Right lung (tissue), 5 donors: Measurements from ENCODE around the gene SARNP. TPM values are rescaled to one million over a fixed set of nuclear protein-coding genes. Genes with fewer than 3 reads are reported as not detected.
"Not testable (repeated sequence)": the region's sequence is repeated elsewhere in the genome, so short reads cannot be mapped to it uniquely, and the experiment has no call there.

ENCODE experiments used
- DNase-seq, 2 donors: peaks; one replicate each; pipeline ENCODE4 v3.0.0-alpha.2; 2013
- polyA plus RNA-seq, 5 donors: library from polyadenylated mRNA; unstranded; fragments of 120-200 nt; gene quantifications; one replicate each; pipeline versions ENCODE4 v1.2.1 to v1.2.3, GENCODE V29; 2013; ENCODE audit warnings: inconsistent platforms in 1 of 5, low replicate concordance in 1 of 5; ENCODE audit not compliant: insufficient read length in 5 of 5, insufficient read depth in 1 of 5

SARNP gene
- polyA plus RNA-seq, 5 donors: 110 to 148 (median 115) TPM

DNA sequence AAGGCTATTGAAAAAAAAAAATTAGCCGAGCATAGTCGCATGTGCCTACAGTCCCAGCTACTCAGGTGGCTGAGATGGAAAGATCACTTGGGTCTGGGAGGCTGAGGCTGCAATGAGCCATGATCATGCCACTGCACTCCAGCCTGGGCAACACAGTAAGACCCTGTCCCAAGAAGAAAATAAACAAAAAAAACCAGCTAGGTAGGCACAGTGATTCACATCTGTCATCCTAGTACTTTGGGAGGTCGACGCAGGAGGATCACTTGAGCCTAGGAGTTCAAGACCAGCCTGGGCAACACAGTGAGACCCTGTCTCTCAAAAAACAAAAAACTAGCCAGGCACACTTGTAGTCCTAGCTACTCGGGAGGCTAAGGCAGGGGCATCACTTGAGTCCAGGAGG lies 8.2 kb downstream of the SARNP start:
- no peak for DNase-seq

DNA sequence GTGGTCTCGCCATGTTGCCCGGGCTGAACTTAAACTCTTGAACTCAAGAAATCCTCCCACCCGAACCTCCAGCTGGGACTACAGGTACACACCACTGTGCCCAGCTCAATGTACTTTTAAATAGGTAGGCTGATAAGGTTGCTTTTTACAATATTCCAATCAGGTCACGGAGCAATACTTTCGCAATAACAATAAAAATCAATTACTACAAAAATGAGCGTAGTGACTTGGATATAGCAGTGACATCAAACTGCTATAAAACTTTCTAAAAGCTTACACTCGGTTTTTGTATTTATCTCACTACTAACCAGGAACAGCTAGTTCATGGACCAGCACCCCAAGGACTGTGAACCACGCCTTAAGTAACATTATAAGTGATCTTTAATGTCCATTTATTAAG lies 10.5 kb downstream of the SARNP start:
- DNase-seq: no peak

DNA sequence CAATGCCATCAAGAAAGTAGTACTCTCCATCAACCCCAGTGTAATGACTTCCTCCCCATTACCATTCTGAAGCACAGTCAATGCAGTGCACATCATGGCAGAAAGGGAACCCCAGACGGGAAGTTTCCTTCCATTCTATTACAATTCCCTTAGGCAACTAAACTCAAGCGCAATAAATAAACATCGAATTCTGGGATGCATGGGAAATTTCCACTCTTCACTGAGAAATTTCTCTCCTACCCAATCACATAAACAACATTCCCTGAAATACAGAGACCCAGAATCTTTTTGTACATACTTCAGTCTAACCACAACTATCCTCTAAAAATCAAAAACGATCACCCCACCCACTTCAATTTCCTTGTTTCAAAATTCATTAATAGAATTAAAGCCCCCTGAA lies 20.0 kb downstream of the SARNP start:
- no peak for DNase-seq

- DNase-seq: peak; percentile 23 to 25
Observed at GRCh38 chr12:55797068-55797467, 20.5 kb downstream of the SARNP start.

- no peak for DNase-seq
Observed at GRCh38 chr12:55795950-55796349, 21.6 kb downstream of the SARNP start.

DNA sequence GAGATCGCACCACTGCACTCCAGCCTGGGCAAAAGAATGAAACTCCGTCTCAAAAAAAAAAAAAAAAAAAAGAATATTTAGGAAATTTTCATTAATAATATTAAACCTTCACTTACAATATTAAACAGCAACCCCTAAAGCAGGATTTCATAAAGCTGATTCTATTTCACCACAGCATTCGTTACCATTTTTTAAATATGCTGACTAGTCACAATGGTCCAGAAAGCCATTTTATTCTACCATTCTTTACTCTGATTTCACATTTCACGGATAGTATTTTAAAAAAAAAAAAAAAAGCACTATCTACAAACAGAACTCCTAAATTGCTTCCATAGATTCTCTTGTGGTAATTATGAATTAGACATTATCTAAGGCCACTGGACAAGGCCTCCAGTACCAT lies 27.6 kb downstream of the SARNP start:
- DNase-seq: no peak

DNA sequence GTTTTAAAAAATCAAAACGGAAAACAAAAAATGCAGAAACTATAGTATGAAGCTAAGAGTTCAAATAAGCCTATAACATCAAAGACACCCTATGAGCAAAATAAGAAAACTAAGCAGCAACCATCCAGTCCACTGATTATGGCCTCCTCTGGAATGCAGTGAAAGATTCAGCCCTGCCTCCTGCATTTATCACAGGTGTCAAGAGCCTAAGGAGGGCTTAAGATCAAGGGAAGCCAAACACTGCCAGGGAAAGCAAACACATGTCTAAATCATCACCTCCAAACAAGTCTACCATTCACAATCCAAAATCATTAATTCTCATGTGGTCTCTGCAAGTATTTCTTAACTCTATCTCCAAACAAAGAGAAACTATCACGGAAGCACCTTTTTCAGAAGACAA lies 28.4 kb downstream of the SARNP start:
- no peak for DNase-seq

- no peak for DNase-seq
Observed at GRCh38 chr12:55788546-55788945, 29.0 kb downstream of the SARNP start.

DNA sequence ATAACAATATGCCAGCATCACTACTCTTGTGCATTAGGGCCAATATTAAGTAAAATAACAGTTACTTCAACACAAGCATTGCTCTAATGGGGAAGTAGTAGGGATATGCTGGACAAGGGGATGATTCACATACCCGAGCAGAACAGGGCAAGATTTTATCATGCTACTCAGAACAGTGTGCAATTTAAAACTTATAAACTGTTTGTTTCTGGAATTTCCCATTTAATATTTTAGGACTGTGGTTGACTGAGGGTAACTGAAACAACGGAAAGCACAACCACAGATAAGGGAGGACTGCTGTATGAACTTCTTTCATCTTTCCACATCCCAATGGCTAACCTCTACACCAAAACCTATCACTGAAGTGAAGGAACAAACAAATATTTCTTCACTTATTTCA lies 36.8 kb downstream of the SARNP start:
- DNase-seq: no peak

DNA sequence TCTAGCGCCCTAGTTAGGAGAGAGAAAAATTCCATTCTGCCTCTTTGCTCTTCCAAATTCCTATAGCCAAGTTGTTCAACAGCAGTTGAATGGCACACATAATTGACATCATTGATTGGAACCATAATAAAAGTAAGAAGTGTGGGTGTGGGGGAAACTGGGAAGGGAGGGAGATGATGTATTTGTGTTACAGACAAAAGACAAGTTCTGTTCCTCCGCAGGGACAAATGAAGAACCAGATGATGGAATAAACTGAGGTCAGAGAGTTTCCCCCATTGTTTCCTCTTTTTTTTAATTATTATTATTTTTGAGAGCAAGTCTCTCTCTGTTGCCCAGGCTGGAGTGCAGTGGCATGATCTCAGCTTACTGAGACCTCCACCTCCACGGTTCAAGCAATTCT lies 39.7 kb downstream of the SARNP start:
- no peak for DNase-seq

- no peak for DNase-seq
Observed at GRCh38 chr12:55771736-55772135, 45.8 kb downstream of the SARNP start.

GRCh38 chr12:55767156-55767555 lies 50.4 kb downstream of the SARNP start:
- DNase-seq: no peak

DNA sequence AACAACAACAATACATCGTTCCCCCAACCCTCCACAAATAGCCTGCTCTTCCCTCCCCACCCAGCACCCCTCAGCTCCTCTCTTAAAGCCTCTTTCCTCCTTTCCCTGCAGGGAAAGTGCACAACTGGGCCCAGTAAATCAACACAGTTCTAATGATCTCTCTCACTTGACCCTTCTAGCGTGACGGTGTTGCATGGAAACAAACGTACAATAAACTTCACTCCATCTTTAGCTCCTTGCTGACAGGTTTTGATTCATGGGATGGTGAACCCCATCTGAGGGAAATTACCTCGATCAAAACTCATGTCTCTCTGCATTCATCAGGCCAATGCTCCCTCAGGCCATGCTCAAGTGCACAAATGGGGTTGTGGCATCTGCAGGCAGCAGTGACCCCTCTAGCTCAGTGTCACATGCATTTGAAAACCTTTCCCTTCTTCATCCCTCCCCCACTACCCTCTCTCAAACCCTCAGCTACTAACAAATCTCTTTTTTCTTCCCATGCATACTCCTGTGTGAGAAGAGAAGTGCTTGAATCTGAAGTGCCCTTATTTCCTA lies 51.7 kb downstream of the SARNP start:
- DNase-seq: no peak

DNA sequence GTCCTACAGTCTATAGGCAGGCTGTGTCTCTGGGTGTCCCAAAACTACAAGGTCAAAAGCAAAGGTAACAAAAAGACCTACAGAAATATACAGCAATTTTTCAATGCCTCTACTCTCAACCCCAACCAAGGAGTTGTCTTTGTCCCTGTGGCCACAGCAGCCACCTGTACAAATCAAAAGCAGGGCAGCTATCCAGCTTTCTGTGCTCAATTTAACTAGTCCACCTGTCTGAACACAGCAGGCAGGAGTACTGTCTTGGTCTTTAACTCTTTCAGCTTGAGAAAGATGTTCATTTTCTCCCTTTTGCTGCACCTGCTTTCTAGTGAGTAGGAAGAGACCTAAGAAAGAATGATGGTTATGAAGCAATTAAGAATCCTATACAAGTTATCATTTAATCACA lies 54.9 kb downstream of the SARNP start:
- no peak for DNase-seq

- no peak for DNase-seq
Observed at GRCh38 chr12:55760663-55761062, 56.9 kb downstream of the SARNP start.

DNA sequence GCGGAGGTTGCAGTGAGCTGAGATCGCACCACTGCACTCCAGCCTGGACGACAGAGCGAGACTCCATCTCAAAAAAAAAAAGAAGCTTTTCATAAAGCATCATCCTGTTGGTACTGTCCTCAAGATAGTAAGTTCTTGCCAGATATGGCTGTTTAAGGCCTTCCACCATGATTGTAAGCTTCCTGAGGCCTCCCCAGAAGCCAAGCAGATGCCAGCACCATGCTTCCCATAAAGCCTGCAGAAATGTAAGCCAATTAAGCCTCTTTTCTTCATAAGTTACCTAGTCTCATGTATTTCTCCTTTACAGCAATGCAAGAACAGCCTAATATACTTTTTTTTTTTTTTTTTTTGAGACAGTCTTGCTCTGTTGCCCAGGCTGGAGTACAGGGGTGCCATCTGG lies 58.9 kb downstream of the SARNP start:
- DNase-seq: not testable (repeated sequence)

GRCh38 chr12:55757701-55758100 lies 59.8 kb downstream of the SARNP start:
- DNase-seq: no peak

- DNase-seq: no peak
Observed at GRCh38 chr12:55755246-55755645, 62.3 kb downstream of the SARNP start.

GRCh38 chr12:55748230-55748993 lies 69.1 kb downstream of the SARNP start:
- no peak for DNase-seq

DNA sequence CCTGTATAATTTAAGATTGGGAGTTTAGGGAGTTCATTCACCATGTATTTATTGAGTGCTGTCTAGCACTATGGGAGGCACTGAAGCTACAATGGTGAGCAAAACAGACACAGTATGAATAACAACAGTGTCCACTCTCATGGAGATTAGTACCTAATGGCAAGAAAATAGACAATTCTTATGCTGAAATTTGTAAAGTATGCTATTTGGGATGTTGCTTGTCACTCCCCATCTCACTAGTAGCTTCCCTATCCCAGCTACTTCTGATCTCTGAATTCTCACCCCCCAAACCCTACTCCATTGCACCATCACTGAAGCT lies 70.7 kb downstream of the SARNP start:
- DNase-seq: no peak

- no peak for DNase-seq
Observed at GRCh38 chr12:55746174-55746912, 71.2 kb downstream of the SARNP start.

GRCh38 chr12:55745361-55746173 lies 72.0 kb downstream of the SARNP start:
- peak; percentile 42 to 47 for DNase-seq
